ENCODE measurements around the gene CEP104.

CEP104 gene

DNA sequence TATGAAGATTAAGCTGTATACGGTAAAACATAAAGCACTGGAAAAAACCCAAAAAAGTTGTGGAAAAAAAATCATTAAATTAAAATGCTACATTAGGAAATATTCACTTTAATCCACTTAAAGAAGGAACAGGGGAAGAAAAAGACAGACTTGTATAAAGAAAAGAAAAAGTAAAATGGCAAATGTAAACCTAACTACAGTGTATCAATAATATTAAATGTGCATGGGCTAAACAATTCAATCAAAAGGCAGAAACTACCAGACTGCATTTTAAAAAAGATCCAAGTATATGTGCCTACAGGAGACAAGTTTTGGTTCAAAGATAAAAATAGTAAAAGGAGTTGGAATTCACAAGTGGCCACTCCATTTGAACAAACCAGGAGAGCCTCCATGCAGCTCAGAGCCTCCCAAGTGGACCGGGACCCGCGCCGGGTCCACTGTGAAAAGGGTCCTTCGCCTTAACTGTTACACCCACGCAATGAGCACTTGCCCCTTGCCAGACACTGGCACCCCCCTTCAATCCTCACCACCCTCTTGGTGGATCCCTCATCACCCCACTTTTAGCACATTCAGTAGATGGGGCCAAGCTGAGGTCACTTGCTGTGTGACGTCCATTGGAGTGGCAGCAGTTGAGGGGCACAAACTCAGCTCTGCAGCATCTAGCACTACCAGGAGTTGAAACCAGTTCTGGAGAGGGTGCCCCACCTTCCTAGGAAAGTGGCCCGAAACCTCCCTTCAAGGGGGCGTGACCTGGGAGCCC is 42.2 kb upstream of the CEP104 start:
- TF ChIP-seq, protein P1, sequence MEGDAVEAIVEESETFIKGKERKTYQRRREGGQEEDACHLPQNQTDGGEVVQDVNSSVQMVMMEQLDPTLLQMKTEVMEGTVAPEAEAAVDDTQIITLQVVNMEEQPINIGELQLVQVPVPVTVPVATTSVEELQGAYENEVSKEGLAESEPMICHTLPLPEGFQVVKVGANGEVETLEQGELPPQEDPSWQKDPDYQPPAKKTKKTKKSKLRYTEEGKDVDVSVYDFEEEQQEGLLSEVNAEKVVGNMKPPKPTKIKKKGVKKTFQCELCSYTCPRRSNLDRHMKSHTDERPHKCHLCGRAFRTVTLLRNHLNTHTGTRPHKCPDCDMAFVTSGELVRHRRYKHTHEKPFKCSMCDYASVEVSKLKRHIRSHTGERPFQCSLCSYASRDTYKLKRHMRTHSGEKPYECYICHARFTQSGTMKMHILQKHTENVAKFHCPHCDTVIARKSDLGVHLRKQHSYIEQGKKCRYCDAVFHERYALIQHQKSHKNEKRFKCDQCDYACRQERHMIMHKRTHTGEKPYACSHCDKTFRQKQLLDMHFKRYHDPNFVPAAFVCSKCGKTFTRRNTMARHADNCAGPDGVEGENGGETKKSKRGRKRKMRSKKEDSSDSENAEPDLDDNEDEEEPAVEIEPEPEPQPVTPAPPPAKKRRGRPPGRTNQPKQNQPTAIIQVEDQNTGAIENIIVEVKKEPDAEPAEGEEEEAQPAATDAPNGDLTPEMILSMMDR (IDR thresholded peaks at IDR 0.05) = no peak

- TF ChIP-seq, protein P1 (IDR thresholded peaks at IDR 0.05) = no peak
Observed at GRCh38 chr1:3898475-3898735, 41.4 kb upstream of the CEP104 start.

DNA sequence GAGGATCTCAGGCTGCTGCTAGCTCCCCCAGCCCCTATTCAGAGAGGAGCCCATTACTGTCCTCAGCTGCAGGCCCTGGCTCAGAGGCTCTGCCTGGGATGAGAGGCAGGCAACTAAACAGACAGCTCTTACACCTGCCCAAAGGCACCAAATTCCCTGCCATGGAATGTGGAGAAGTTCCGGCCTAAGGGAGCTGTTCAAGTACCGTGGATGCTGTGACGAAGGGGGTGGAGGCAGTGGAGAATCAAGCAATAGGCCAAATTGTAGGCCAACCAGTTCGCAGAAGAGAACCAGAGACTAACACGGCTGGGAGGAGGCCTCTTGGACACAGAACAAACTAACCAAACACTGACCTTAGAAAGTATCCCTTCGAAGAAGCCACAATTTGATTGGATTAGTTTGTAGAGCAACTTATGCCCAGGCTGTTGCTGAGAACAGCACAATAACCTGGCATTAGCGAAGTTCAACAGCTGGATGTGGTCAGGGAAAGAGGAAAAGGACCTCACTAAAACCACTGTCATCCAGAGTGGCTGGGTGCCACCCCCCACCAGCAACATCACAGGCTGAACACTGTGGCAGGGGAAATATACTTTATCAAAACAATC is 39.5 kb upstream of the CEP104 start:
- TF ChIP-seq, protein P1 (IDR thresholded peaks at IDR 0.05) = no peak

- TF ChIP-seq, protein P1 (IDR thresholded peaks at IDR 0.05) = no peak
Observed at GRCh38 chr1:3895951-3896325, 38.9 kb upstream of the CEP104 start.

DNA sequence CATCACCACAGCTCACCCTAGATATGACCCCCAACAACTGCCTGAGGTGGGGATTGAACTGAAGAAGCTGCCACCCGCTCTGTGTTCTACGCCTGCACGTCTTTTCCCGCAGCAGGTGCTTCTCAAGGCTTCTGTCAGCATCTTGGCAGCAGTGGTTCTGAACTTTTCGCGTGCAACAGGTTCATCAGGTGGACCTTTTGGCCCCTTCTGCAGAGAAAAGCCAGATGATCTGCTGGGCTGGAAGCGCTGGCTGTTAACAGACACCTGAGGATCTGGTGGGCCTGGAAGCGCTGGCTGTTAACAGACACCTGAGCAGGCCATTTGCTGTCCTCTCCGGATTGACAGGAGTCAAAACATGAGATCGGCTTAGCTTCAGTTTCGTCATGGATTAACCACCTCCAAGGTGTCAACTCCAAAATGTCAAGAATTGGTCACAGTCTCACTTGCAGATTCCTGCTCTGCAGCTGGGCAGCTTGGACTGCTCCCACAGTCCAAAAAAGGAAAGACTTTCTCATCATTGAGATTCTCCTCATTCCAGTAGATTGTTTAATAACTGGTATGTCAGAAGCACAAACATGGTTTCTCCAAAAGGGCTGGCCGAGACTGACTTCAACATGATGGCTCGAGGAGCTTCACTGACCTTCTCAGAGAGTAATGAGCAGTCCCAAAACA is 38.4 kb upstream of the CEP104 start:
- TF ChIP-seq, protein P1 (IDR thresholded peaks at IDR 0.05) = no peak

- TF ChIP-seq, protein P1 (IDR thresholded peaks at IDR 0.05) = no peak
Observed at GRCh38 chr1:3894626-3895278, 37.7 kb upstream of the CEP104 start.

GRCh38 chr1:3893190-3893589 is 36.2 kb upstream of the CEP104 start:
- TF ChIP-seq, protein P1 (IDR thresholded peaks at IDR 0.05) = no peak

Measured in LNCAP (cell line).